Measurements from ENCODE around the gene SPEF1.

SPEF1 gene

DNA sequence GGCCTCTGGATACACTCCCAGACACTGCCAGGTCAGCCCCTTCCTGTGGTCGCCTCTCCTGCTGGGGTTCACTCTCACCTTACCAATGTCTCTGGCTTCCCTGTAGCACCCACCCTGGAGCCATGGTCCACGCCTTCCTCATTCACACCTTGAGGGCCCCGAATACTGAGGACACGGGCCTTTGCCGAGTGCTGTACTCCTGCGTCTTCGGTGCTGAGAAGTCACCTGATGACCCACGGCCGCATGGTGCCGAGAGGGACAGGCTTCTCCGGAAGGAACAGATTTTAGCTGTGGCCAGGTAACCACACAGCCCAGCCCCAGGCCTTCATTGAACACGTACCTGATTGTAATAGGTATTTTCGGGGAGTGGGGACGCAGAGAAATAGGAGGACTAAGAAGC is 40.7 kb upstream of the SPEF1 start:
- TF ChIP-seq, protein P1, sequence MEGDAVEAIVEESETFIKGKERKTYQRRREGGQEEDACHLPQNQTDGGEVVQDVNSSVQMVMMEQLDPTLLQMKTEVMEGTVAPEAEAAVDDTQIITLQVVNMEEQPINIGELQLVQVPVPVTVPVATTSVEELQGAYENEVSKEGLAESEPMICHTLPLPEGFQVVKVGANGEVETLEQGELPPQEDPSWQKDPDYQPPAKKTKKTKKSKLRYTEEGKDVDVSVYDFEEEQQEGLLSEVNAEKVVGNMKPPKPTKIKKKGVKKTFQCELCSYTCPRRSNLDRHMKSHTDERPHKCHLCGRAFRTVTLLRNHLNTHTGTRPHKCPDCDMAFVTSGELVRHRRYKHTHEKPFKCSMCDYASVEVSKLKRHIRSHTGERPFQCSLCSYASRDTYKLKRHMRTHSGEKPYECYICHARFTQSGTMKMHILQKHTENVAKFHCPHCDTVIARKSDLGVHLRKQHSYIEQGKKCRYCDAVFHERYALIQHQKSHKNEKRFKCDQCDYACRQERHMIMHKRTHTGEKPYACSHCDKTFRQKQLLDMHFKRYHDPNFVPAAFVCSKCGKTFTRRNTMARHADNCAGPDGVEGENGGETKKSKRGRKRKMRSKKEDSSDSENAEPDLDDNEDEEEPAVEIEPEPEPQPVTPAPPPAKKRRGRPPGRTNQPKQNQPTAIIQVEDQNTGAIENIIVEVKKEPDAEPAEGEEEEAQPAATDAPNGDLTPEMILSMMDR (IDR thresholded peaks at IDR 0.05) = no peak
- Histone ChIP-seq H3K9me3 (no peaks in the 10 kb centered on the region), H3K4me1 (peaks cover 0 to 17% (median 13%) of the 10 kb centered on the region in 4 donors), H3K27ac (no peak overlapping the region), H3K27me3 (no peaks in the 10 kb centered on the region), H3K36me3 (peaks cover 18 to 50% (median 36%) of the 10 kb centered on the region in 3 donors), H3K4me3 (no peak overlapping the region)
- DNase-seq = no peak
- intact Hi-C loops (cut with DNase I; ENCODE audit: low total_unique reads) = loop anchor here (2.0 to 5.0 kb wide), 2 partner anchors 35 kb away; partner anchors contain the start of gene CENPB

DNA sequence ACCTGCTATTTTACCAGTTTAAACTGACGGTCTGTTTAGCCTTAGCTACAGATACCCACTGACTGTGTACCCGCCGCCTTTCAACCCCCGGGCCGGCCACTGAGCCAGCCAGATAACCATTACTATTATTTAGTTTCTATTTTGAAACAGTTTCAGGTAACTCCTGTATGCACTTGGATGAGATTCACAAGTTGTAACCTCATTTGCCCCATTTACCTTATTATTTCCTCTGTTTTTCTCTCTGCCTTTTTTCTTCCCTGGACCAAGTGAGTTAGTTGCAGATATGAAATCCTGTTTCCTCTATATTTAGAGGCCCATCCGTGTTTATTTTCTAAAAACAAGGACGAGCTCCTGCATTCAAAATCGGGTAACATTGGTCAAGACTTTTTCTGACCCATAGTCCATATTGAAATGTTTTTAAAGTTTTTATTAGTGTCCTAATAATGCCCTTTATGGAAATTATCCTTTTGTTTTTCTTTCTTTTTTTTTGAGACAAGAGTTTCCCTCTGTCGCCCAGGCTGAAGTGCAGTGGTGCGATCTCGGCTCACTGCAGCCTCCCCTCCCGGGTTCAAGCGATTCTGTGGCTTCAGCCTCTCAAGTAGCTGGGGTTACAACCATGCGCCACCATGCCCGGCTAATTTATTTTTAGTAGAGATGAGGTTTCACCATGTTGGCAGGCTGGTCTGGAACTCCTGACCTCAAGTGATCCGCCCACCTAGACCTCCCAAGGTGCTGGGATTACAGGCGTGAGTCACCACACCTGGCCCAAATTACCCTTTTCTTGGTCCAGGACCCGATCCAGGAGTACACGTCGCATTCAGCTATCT is 39.9 kb upstream of the SPEF1 start:
- intact Hi-C loops (cut with DNase I; ENCODE audit: low total_unique reads) = loop anchor here (2.0 to 5.0 kb wide), 2 partner anchors 34 to 36 kb away; partner anchors contain the start of gene CENPB
- Histone ChIP-seq H3K9me3 (no peaks in the 10 kb centered on the region), H3K27ac (peak overlapping the region; percentile 94 to 95), H3K27me3 (no peaks in the 10 kb centered on the region), H3K4me3 (peak overlapping the region; percentile 60 to 76), H3K4me1 (peaks cover 0 to 17% (median 13%) of the 10 kb centered on the region in 4 donors), H3K36me3 (peaks cover 18 to 41% (median 33%) of the 10 kb centered on the region in 3 donors)
- DNase-seq = no peak
- TF ChIP-seq, protein P1 (IDR thresholded peaks at IDR 0.05) = no peak

DNA sequence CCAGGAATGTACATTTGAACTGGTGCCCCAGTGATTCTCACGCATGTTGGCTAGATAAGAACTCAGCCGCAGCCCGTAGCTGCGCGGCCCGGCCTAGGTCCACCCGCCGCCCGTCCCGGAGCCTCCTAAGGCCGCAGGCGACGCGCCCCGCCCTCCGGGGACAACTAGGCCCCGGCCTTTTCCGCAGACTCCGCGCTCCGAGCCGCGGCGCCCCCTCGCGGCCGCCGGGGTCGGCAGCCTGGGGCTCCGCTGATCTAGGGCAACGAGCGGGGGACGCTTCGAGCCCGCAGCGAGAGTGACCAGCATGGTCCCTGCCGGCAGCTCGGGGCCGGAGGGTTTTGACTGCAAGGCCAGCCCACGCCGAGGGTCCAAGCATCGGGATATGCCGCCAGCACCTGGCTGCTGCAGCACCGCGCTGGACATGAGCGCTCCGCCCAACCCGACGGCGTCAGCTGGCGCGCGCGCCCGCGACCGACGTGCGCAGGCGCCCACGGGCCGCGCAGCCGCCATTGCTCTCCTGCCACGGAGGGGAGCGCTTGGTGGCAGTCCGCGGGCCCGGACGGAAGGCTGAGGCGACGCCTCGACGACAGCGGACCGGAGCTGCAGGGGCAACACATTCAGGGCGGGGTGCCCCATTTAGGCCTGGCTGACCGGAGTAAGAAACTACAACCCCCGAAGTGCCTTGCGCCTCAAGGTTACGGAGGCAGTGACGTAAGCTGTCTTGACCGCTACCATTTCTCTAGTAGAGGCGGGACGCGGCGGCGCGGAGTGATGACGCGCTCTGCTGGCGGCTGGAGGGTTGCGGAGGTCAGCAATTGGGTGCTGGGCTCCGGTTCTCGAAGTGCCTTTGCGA is 39.0 kb upstream of the SPEF1 start, which contains the start of gene AP5S1:
Gene AP5S1 (plus strand): TSS at position 500 of the 853 bp plus-strand sequence. CDS start 1,571 bp downstream, outside the sequence.
- Histone ChIP-seq H3K27me3 (no peaks in the 10 kb centered on the region), H3K4me3 (peak within 1 kb of the TSS; percentile 60 to 76), H3K36me3 (peaks cover 18 to 33% (median 27%) of the 10 kb centered on the region in 3 donors), H3K9me3 (no peaks in the 10 kb centered on the region), H3K4me1 (peaks cover 0 to 17% (median 13%) of the 10 kb centered on the region in 4 donors), H3K27ac (peak within 1 kb of the TSS; percentile 94 to 95)
- TF ChIP-seq, protein P1 (IDR thresholded peaks at IDR 0.05) = peak; percentile 99 to 100
- intact Hi-C loops (cut with DNase I; ENCODE audit: low total_unique reads) = loop anchor here (2.0 to 5.0 kb wide), 2 partner anchors 33 to 37 kb away; partner anchors contain the start of gene CENPB
- DNase-seq = peak; percentile 98

DNA sequence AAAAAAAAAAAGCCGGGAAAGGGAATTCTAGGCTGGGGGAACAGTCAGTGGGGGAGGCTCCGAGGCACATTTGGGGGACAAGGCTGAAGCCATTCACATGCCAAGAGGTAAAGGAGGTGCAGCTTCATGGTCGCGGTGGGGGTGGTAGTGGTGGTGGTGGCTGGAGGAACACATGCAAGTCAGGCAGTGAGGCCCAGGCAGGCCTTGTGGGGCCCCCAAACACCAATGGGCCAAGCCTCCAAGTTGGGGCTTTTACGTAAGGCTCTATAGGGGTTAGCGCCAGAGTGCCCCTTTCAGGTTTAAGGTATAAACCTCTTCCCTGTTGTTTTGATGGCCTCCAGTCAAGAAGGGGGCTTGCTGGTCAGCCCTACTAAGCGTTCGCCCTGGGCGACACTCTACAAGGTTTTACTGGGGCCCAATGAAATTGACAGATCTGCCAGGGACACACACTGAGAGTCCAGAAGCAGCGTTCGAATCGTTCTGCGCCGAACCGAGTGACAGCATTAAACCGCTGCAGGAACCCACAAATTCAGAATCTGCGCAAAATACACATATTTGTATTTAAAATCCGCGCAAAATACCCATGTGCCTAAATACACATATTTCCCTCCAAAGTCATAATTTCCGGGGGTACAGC is 38.3 kb upstream of the SPEF1 start:
- Histone ChIP-seq H3K27me3 (no peaks in the 10 kb centered on the region), H3K4me3 (peak overlapping the region; percentile 60 to 76), H3K4me1 (peaks cover 0 to 17% (median 13%) of the 10 kb centered on the region in 4 donors), H3K9me3 (no peaks in the 10 kb centered on the region), H3K36me3 (peaks cover 18 to 25% (median 20%) of the 10 kb centered on the region in 3 donors), H3K27ac (peak overlapping the region; percentile 94 to 95)
- TF ChIP-seq, protein P1 (IDR thresholded peaks at IDR 0.05) = no peak
- intact Hi-C loops (cut with DNase I; ENCODE audit: low total_unique reads) = loop anchor here (2.0 to 5.0 kb wide), 2 partner anchors 33 to 38 kb away; partner anchors contain the start of gene CENPB
- DNase-seq = no peak

Data from tibial artery (tissue), 4 donors.